Effector CD8-positive, alpha-beta T cell (primary cell): Measurements from ENCODE around the gene STK32B.

ENCODE experiments used
- DNase-seq: peaks from one replicate; lab custom pipeline; 2025; lab: John Stamatoyannopoulos, UW

STK32B gene

DNA sequence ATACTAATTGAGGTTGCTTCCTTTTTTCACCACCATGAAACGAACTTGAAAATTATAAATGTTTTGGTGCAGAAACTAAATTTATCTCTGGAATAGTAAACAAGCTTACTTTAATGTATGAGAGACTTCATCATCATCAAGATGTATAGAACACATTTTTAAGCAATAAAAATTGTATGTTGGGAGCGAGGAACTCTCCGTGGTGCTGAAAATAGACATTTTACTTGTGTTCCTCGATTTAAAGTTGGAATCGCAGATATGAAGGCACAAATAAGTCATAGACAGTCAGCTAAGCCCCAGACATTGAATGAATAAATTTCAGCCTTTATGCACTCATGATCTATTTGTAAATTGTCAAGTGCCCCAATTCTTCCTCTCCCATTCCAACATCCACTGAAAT lies 310.7 kb downstream of the STK32B start:
- no peak for DNase-seq

- DNase-seq: no peak
Observed at GRCh38 chr4:5364406-5364805, 313.1 kb downstream of the STK32B start.

GRCh38 chr4:5365071-5366008 lies 314.1 kb downstream of the STK32B start:
- DNase-seq: no peak

DNA sequence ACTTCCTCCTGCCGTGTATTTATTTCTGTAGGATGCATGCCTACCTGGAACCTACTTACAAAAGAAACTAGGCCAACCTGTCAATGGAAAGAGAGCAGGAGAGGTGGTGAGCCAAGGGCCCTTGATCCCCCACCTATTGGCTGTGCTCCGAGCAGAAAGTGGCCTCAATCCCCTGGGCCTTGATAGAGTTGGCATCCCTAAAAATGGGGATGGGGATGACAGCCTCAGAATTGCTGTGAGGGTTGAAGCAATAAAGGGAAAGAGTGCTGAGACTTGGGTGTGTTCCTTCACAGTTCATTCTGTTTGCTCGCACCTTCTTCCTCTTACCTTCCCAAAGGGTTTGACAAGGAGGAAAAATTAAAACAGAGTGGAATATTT lies 314.7 kb downstream of the STK32B start:
- DNase-seq: no peak

GRCh38 chr4:5366421-5366820 lies 315.1 kb downstream of the STK32B start:
- DNase-seq: no peak

- DNase-seq: no peak
Observed at GRCh38 chr4:5368426-5368825, 317.1 kb downstream of the STK32B start.

DNA sequence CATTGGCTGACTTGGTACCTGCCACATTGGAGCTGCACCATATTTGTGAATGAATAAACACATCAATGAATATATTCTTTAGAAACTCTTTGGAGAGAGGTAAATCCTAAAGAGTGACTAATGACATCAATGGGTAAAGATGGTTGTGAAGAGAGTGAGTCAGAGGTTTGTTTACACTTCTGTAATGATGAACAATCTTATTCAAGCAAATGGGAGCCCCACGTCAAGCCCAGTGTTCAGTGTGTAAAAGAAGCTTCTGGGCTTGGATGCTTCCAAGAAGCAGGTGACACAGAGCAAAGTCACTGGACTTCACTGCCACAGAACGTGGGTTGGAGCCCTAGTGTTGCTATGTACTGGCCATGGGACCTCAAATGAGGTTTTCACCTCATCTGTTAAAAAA lies 319.0 kb downstream of the STK32B start:
- no peak for DNase-seq

GRCh38 chr4:5371415-5372190 lies 320.3 kb downstream of the STK32B start:
- no peak for DNase-seq

- no peak for DNase-seq
Observed at GRCh38 chr4:5372198-5372597, 320.9 kb downstream of the STK32B start.

- DNase-seq: no peak
Observed at GRCh38 chr4:5373327-5373726, 322.0 kb downstream of the STK32B start.

- DNase-seq: no peak
Observed at GRCh38 chr4:5374592-5374991, 323.3 kb downstream of the STK32B start.

DNA sequence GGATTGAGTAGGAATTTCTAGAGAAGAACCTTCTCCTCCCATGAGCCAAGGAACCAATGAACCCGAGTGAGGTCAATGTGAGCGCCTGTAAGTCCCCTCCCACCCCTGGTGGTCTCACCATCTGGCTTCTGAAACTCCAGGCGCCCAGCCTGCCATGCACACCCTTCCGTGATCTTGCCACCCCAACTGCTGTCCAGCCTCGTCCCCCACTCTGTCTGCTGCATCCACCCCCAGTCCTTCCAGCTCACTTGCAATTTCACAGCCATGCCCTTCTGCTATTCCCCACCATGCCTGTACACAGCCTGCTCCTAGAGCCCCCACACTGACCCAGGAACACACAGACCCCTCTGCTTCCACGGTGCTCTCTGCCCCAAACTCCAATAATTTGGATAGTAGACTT lies 323.7 kb downstream of the STK32B start:
- no peak for DNase-seq

GRCh38 chr4:5376015-5376414 lies 324.7 kb downstream of the STK32B start:
- no peak for DNase-seq

DNA sequence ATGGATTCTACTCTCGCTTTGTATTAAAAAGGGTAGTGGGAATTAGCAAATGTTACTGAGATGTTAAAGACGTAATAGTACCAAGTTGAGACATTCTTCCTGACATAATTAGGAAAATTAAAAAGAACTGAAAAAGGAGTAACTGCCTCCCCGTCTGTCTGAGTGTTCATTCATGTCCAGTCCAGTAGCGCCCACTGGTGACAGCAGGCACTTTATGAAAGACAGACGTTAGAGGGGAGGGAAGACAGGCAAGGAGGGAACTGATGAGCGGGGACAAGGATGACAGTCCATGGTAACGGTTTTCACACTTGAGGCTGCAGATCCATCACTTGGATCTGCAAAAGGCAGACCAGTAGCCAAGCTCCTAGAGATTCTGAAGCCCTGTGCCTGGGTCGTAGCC lies 326.7 kb downstream of the STK32B start:
- no peak for DNase-seq

DNA sequence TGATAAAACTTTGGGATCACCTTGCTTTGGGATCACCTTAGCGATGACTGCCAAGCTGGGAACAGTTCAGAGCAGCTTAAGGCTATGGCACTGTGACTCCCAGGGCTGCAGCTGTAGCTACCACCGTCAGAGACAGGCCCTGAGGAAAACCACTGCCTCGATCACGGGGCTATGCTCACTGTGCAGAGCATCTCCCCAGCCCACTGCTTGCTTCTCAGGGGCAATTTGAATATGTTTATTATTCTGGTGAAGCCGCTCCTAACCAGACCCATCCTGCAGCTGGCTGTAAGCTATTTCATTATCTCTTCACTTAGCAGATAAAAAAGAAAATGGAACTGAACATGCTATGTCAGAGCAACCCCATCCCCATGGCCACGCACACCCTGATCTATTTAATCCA lies 328.6 kb downstream of the STK32B start:
- no peak for DNase-seq

DNA sequence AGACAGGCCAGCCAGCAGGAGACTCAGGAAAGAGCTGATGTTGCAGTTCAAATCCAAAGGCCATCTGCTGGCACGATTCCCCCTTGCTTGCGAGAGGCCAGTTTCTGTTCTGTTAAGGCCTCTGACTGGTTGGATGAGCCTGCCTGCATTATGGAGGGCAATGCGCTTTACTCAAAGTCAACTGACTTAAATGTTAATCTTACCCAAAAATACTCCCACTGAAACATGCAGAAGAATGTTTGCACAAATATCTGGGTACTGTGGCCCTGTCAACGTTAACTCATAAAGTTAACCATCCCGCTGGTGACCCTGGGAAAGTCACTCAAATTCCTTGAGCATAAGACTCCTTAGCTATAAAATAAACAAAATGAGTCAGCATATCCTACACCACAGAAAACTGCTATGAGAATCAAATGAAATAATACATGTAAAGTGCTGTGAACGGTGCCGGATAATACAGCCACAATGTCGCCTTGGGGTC lies 330.7 kb downstream of the STK32B start:
- no peak for DNase-seq

DNA sequence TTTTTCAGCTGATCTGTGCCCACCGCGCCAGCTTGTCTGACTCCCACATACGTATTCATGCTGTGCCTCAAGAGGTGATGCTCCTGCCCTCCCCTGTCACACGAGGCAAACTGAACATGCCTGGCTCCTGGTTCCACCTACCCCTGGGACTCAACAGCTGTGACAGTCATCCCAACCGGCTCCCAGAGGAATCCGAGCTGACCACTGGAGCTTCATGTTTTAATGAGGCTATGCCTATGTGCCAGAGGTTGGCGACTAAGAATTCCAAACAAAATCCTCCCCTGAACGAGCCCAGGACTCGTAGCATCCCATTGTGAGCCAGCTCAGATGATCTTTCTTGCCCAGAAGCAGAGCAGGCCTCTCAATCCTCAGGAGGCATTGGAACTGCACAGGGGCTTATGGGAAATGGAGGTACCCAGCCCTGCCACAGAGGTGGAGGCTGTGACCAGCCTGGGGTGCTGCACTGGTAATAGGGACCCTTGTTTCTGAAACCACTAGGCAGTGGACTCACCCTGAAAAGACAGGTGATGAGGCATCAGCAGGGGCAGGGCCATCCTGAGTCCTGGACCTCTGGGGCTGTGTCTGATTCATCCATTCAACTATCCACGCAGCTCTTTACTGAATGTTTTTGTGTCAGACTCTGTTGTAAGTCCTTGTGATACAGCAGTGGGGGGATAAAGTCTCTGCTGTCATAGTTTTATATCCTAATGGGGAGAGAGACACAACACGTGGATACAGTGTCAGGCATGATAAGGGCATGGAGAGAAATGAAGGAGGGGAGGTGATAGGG lies 332.1 kb downstream of the STK32B start:
- DNase-seq: no peak

DNA sequence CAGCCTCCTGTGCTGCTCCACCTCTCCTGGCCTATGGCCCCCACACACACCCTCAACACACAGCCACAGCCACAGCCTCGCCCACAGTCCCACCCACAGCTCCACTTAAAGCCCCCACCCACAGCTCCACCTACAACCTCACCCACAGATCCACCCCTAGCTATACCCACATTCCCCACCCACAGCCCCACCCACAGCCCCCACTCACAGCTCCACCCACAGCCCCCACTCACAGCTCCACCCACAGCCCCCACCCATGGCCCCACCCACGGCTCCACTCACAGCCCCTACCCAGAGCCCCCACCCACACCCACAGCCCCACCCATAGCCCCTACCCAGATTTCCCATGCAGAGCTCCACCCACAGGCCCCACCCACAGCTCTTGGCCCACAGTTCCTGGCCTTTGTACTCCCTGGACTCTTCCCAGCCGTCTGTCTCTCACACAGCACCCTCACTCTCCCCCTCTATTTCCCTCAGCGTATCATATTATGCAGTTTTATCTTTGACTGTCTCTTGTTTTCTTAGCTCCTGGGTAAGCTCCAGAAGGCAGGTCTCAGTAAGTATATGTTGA lies 334.5 kb downstream of the STK32B start:
- DNase-seq: no peak

DNA sequence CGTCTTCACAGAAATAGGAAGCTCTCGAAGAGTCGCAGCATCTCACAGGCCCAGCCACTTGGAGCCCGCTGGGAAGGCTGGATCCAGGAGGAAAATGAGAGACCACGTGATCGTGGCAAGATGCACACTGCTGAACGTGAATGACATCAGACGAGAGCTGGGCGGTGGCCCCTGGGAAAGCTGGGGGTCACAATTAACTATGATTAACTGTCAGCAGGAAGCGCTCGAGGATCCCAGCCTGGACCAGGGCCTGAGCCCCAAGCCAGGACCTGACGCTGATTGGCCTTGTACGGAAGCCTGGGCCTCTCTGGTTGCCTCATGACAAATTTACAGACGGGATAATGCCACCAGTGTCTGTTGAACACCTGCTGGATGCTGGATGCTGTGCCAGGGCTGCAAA lies 335.6 kb downstream of the STK32B start:
- DNase-seq: no peak

DNA sequence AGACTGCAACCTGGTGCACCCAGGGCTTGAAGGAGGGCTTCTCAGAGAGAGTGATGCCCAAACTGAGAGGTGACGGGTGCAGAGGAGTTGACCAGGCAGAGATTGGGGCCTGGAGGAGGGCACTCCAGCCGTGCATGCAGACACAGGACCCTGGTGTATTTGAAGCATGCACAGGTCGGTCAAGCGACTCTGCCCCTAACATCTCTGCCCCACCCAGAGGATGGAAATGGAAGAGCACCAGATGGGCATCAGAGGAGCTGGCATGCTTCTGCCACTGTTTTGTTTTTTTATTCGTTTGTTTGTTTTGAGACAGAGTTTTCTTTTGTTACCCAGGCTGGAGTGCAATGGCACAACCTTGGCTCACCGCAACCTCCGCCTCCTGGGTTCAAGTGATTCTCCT lies 336.2 kb downstream of the STK32B start:
- DNase-seq: no peak

GRCh38 chr4:5389756-5390310 lies 338.6 kb downstream of the STK32B start:
- DNase-seq: no peak

DNA sequence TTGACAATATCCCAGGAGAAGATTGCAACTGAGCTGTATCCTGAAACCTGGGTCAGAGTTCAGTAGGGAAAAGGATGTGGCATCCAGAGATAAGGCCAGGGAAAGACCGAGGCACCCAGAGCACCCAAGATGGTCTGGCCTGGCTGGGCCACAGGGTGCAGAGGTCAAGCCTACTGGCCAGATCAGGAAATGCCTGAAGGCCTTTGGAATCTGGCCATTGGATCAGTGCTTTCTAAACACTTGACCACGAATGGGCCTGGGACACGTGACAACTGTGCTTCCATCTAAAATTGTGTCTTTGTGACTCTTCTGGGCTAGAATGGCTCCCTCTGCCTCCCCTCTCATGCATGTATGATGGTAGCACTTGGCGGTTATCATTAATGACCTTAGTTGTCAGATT lies 340.2 kb downstream of the STK32B start:
- DNase-seq: no peak
